Nephron progenitor cell (in vitro differentiated cells): ENCODE data around the gene HOXD3.

Experiments used
- DNase-seq: peaks from one replicate; pipeline ENCODE4 v3.0.0; 2021
- H3K27ac Mint-ChIP-seq: 2 replicates; pipeline ENCODE4 v1.8.0; 2021; ENCODE audit warnings: mild to moderate bottlenecking, moderate library complexity, mixed read lengths
- H3K27me3 Mint-ChIP-seq: 2 replicates; pipeline ENCODE4 v1.8.0; 2021; ENCODE audit warnings: mild to moderate bottlenecking, low read depth, mixed read lengths; ENCODE audit not compliant: poor library complexity
- H3K36me3 Mint-ChIP-seq: 2 replicates; pipeline ENCODE4 v1.8.0; 2021; ENCODE audit warnings: low read depth, mixed read lengths
- H3K4me1 Mint-ChIP-seq: 2 replicates; pipeline ENCODE4 v1.8.0; 2021; ENCODE audit warnings: mixed read lengths
- H3K4me3 Mint-ChIP-seq: 2 replicates; pipeline ENCODE4 v1.8.0; 2021; ENCODE audit warnings: mild to moderate bottlenecking, moderate library complexity, mixed read lengths
- H3K9me3 Mint-ChIP-seq: 2 replicates; pipeline ENCODE4 v1.8.0; 2021; ENCODE audit warnings: mild to moderate bottlenecking, moderate library complexity, mixed read lengths
- CTCF ChIP-seq: fragments of 200-600 bp; sonication (generic); IDR thresholded peaks from 2 replicates; pipeline ENCODE4 v1.5.0; 2021; ENCODE audit warnings: antibody characterized with exemption

Gene HOXD3

GRCh38 chr2:176172007-176172894 lies 15.1 kb downstream of the HOXD3 start:
- H3K36me3 Mint-ChIP-seq, result peaks cover 26% of the 10 kb centered on the region
- H3K27me3 Mint-ChIP-seq, result peaks cover 6% of the 10 kb centered on the region
- H3K27ac Mint-ChIP-seq, result peak overlapping the region; percentile 99
- peak overlapping the region; percentile 92 for H3K4me3 Mint-ChIP-seq
- no peak for TF ChIP-seq CTCF
- peak; percentile 43 for DNase-seq
- H3K4me1 Mint-ChIP-seq, result peaks cover 95% of the 10 kb centered on the region
- H3K9me3 Mint-ChIP-seq, result no peaks in the 10 kb centered on the region

- Mint-ChIP-seq H3K4me1 (peaks cover 95% of the 10 kb centered on the region), H3K27ac (peak overlapping the region; percentile 97), H3K9me3 (no peaks in the 10 kb centered on the region), H3K36me3 (peaks cover 18% of the 10 kb centered on the region), H3K27me3 (peaks cover 10% of the 10 kb centered on the region), H3K4me3 (peak overlapping the region; percentile 92)
- DNase-seq, result no peak
- no peak for TF ChIP-seq CTCF
These were observed 15.9 kb downstream of the HOXD3 start for GRCh38 chr2:176172895-176173566.

- Mint-ChIP-seq H3K27ac (peak overlapping the region; percentile 99), H3K36me3 (peaks cover 18% of the 10 kb centered on the region), H3K27me3 (peaks cover 10% of the 10 kb centered on the region), H3K4me3 (peak overlapping the region; percentile 92), H3K4me1 (peaks cover 97% of the 10 kb centered on the region), H3K9me3 (no peaks in the 10 kb centered on the region)
- no peak for DNase-seq
- TF ChIP-seq CTCF, result no peak
These were observed 16.7 kb downstream of the HOXD3 start for GRCh38 chr2:176173567-176174381.

- Mint-ChIP-seq H3K36me3 (peaks cover 18% of the 10 kb centered on the region), H3K27me3 (peaks cover 10% of the 10 kb centered on the region), H3K4me1 (peaks cover 97% of the 10 kb centered on the region), H3K4me3 (peak overlapping the region; percentile 92), H3K9me3 (no peaks in the 10 kb centered on the region), H3K27ac (peak overlapping the region; percentile 99)
- TF ChIP-seq CTCF, result no peak
- DNase-seq, result peak; percentile 58
These were observed 17.3 kb downstream of the HOXD3 start for GRCh38 chr2:176174382-176174823.

GRCh38 chr2:176174824-176175708 lies 18.0 kb downstream of the HOXD3 start:
- Mint-ChIP-seq H3K4me1 (peaks cover 97% of the 10 kb centered on the region), H3K4me3 (peak overlapping the region; percentile 92), H3K27ac (peak overlapping the region; percentile 99), H3K36me3 (peaks cover 18% of the 10 kb centered on the region), H3K27me3 (peaks cover 12% of the 10 kb centered on the region), H3K9me3 (no peaks in the 10 kb centered on the region)
- TF ChIP-seq CTCF, result no peak
- DNase-seq, result peak; percentile 82
